GM18517 (cell line): ENCODE measurements around the gene JAZF1.

Source experiments
- ATAC-seq: cut with Tn5 transposase; IDR thresholded peaks from one replicate; pipeline ENCODE4 v1.9.1; 2021; ENCODE audit warnings: mild to moderate bottlenecking, moderate library complexity; ENCODE audit not compliant: unreplicated experiment

The JAZF1 gene

DNA sequence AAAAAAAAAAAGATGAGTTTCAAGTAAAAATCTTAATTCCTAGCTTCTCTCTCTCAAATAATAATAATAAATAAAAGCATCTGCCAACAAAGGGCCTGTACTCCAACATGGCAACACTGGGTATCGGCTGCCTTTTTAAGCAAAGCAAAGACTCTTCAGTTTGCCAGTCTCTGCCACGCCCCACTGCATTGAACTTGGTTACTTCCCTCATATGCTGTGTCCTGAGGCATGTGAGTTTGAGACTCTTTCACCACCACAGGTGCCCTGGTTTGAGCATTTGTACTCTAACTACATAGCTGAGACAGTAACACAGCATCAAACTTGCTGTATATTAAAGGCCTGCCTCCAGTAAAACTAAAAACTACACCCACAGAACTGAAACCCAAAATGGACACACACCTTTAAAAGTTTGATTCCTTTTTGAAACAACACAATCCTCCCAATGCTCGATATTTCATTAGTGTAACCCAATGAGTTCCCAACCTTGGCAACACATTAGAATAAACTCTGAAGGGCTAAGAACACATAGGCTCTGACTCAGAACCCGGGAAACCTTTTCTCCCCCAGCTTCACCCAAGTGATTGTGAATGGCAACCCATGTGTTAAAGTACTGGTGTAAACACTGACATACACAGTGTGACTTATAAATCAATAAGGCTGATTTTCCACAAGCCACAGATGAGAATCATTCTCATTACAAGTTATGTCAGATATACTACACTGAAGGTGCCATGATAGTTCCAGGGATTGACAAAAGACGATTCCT is 12.0 kb downstream of the JAZF1 start:
- no peak for ATAC-seq

DNA sequence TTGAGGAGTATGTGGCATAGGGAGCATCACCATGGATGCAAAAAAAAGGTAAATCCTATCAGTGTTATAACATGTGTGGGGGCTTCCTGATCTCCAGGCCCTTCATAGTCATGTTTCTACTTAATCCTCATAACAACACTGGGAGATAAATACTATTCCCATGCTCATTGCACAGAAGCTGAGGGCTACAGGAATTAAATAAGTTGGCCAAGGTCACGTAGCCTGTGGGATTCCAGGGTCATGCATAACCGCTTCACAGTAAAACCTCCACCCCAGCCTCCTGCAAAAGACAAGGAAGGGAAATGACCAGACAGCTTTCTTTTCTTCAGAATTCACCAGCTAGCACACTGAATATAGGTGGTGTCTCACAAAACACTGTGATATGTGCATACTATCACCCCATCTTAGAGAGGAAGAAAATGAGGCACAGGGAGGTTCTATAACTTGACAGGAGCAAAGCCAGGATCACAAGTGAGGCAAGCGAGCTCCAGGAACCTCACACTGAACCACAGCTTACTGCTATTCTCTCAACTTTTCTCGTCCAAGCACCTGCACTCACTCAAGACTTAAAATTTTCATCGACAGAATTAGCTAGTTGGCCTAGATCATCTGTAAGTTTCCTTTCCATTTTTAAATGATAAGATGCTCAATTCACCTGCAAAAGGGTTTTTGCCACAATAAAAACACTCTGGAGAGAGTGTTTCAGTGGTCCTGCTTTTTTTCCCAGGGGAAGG is 13.4 kb downstream of the JAZF1 start:
- ATAC-seq = no peak

DNA sequence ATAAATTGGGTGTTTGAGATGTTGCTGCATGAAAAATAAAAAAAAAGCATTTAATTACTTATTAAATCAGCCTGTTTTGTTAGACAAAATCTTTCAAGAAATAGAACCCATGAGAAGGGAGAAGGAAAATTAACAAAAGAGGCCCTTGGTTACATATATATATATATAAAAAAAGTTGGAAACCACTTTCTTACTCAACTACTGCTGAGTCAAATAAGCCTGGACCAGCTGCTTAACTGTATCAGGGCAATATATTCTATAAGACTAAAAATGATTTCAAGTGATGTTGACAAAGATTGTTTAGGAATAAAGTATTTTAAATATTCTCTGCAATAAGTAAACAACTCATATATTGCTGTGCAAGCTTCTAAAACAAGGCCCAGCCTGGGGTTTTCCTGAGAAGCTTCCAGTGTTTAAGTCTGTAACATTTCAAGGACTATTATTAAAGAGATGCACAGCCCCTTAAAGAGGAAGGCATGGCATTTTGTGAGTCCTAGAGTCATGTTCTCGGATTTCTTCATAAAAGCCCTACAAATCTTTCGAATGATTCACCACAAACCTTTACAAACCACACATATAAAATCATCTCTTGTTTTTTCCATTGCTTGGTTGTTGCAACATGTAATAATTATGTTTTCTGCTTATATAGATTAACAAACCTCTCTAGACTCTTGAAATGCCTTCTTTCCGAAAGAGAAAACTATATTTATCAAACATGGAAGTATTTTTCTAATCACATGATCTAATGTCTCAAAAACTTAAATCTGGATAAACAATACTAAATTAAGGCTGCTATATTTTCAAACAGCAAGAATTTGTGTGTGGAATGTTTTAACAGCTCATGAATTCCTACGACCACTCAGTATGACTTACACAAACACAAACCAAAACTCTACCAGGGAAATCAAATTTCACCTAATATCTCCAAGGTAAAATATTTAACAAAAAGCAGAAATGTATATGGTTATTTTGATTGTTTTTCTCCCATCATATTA is 14.3 kb downstream of the JAZF1 start:
- ATAC-seq = no peak

DNA sequence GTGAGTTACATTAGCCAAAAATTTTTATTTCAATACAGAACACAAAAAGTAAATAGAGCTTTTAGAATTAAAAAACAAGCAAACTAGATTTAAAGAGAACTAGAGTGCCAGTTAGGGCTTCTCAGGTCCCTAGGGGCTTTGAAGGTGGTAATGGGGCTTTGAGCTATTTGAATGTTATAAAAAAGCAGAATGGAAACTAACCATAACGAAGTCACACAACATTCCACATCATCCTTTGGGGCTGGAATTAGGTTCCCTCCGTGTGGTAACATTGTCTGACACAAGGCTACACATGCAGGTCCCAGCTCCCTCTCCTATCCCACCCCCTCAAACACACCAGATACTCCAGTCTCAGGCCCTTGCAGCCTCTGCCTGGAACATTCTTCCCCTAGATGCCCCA is 15.3 kb downstream of the JAZF1 start:
- ATAC-seq = no peak

DNA sequence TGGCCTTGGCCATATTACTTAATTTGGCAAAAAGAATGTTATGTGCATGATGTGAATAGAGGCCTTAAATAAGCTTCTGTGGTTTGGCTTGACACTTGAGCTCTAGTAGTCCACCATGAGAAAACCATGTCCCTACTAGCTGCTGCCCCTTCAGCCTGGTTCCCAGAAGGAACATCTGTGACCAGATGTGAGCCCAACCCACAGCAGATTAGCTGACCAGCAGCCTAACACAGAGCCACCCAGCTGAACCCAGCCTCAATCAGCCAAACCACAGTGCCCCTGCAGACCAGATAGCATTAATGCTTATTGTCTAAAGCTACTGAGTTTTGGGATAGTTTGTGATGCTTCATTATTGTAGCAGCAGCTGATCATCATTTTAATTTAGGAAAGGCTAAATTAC is 16.6 kb downstream of the JAZF1 start:
- no peak for ATAC-seq

DNA sequence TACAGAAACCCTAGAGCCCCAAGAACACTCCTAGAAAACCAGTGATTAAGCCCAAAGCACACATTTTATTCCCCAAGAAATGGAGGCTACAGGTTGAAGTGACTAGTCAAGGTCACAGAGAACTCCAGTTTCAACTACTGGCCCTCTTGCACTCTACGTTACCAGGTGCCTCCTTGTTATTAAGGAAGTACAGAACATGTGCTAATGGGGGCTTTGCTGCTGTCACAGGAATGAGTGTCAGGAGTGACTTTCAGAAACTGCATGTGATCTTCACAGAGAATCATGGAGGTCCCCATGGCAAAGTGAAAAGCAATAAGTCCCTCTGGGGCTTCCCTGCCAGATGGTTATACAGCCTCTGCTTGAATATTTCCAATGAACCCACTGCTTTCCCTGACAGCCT is 19.3 kb downstream of the JAZF1 start:
- ATAC-seq = no peak

DNA sequence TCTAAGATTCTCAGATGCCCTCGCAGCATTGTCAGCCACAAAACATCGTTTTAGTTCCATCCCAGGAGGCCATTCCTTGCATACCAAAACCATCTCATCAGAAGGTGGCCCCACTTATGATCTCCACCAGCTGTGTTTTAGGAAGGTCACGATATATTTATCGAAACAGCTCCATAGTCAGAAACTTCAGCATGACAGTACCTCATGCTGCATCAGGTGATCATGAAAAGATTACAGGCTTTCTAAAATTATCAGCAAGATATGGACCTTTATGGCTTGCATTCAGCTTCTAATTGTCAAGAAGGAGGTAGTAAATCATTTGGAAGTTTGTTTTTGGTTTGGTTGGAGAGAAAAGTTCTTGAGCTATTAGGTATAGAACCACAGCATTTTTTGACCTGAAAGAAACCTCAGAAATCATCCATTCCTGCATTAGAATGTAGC is 20.0 kb downstream of the JAZF1 start:
- no peak for ATAC-seq

DNA sequence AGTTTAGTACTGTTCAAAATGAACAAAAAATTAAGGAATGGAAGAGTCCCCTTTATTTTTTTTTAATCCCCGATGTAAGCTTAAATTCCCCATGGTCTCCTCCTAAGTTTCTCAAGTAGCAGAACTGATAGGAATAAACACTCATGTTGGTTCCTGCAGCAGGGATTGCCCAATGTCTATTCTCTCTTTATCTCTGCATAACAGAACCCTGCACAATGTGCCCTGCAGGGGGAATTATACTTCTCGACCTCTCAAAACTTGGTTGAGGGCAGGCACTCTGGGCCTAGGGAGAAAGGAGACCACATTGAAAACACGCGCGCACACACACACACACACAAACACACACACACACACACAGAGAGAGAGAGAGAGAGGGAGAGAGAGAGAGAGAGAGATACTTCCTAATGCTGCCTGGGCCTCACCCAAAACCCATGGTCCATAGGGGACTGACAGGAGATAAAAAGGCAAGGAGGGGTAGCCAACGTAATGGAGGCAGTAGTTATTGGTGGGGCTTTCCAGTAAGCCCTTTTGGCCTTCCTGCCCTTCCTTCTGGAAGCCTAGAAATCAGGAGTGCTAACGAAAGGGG is 22.7 kb downstream of the JAZF1 start:
- ATAC-seq = no peak

DNA sequence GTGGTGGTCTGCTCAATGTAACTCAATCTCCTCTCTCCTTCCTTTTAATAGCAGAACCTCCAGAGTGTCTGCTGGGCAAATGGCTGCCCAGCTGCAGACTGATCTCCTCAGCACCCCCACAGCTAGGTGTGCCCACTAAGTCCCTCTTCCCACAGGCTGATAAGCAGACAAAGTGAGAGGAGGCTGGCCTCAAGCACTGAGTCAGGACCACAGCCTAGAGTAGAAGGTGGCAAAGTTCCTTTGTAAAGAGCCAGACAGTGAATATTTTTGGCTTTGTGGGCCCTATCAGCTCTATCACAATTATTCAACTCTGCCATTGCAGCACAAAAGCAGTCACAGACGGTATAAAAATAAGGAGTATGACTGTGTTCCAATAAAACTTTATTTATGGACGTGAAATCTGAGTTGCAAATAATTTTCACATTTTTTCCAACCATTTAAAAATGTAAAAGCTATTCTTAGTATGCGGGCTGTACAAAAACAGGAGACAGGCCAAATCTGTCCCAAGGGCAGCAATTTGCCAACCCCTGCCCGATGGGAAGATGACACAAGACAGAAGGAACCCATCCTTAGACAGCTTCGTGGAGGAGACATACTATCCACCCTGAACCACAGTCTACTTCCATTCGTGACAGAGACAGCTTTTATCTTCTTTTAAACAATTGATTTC is 23.4 kb downstream of the JAZF1 start:
- no peak for ATAC-seq

DNA sequence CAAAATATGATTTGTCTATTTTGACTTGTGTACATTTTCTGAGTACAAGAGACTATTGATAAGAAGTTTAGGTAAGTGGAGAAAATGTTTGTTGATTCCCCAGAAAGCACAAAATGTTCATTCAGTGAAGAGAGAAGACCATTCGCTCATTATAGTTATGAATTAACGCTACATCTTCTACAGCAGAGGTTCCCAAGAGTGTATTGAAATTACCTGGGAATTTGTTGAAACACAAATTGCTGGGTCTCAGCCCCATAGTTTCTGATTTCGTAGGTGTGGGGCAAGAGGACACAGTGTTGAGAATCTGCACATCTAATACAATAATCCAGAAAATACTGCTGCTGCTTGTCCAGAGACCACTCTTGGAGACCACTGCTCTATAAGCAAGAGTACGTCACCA is 24.2 kb downstream of the JAZF1 start:
- no peak for ATAC-seq

DNA sequence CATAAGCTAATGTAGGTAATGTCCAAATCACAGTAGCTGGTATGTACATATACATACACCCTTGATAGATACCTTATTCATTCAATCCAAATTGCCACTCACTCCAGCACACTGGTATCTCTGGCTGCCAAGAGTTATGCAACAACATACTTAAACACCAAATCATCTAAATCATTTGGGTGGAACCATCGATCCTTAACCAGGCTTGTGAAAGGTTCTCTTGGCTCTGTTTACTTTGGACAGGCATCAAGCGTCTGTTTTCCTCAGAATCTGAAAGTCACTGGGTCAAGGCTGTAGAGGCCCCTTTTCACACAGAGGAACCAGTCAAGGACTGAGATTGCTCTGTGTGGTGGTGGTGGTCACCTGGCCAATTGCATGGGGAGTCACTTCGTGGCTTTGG is 24.6 kb downstream of the JAZF1 start:
- no peak for ATAC-seq

- peak; percentile 87 for ATAC-seq
Observed at GRCh38 chr7:28155019-28155660, 25.5 kb downstream of the JAZF1 start.

DNA sequence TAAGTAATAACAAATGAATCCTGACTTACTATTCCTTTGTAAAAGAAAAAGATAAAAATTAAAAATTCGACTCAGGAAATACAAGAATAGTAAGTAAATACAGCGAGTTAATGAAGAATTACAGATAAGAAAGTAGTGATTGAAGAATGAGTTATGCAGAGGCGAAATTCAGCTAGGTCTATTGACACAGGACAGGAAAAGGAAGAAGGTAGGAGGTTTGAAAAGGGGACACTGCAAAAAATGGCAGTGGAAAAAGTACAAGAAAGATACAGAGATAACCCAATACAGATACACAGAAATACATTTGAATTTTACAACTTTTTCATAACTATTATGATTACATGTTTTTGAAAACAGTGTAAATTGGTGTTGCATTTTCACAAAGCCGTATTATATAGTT is 28.0 kb downstream of the JAZF1 start:
- ATAC-seq = no peak

GRCh38 chr7:28151965-28152364 is 28.6 kb downstream of the JAZF1 start:
- ATAC-seq = peak; percentile 47

GRCh38 chr7:28149291-28150101 is 31.1 kb downstream of the JAZF1 start:
- no peak for ATAC-seq

DNA sequence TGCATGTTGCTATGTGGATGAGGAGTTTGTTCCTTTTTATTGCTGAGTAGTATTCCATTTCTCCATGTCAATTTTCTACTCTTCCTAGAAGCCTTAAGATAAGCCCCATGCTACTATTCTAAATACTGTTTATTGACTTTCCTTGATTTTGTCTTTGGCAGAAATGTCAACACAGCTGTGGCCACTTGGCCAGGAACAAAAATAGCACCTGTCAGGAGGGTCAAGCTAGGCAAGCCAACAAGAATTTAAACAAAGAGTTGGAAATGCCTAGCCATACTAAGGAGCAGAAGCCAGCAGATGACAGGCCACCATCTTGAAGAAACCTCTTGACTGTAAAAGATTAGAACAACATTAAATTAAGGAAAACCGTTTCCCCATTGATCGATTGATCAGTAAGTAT is 34.7 kb downstream of the JAZF1 start:
- no peak for ATAC-seq

DNA sequence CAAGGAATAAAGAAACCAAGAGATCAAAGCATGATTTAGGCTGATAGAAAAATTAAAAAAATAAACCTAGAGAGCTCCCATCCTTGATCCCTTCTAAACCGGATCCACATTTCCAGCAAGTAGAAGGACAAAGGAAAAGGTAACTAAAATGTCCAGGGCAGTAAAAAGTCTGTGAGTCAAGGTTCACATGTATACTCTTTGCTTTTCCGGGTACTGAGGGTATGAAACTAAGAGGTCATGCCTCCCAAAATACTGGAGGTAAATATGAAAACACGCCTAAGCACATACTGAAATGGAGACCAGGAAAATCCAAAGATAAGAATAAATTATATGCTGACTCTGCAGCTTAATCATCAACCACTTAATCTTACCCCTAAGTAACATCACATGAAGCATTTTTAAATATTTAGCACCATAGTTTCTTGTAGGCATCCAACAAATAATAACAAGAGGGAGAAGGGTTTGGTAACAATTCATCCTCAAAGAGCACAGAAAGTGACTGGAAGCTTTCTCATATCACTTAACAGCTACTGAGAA is 35.4 kb downstream of the JAZF1 start:
- no peak for ATAC-seq

- ATAC-seq = no peak
Observed at GRCh38 chr7:28144266-28144665, 36.3 kb downstream of the JAZF1 start.

DNA sequence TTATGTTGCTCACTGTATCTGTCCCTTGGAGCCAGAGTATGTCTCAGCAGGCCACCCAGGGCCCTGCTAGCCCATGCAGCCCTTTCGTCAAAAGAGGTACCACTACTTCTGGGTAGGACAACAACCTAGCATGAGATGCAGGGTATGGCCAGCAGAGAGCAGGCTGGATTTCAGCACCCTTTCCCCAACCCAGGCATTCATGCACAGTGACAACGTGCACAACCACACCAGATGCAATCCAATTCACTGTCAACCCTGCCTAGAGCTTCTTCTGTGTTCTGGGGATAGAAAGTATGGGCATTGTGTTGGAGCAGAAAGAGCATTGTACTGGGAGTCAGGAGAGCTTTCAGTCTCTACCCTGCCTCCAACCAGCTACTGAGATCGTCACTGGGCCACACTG is 37.9 kb downstream of the JAZF1 start:
- ATAC-seq = no peak
